ENCODE data around the gene BNC2. TPM values are rescaled to one million over a fixed set of nuclear protein-coding genes. Genes with fewer than 3 reads are reported as not detected.

Gene BNC2
- total RNA-seq, 2 experiments from 2014 or later, result not detected

- peaks cover 15% of the 10 kb centered on the region for H3K27me3 Mint-ChIP-seq
- TF ChIP-seq, protein P1, sequence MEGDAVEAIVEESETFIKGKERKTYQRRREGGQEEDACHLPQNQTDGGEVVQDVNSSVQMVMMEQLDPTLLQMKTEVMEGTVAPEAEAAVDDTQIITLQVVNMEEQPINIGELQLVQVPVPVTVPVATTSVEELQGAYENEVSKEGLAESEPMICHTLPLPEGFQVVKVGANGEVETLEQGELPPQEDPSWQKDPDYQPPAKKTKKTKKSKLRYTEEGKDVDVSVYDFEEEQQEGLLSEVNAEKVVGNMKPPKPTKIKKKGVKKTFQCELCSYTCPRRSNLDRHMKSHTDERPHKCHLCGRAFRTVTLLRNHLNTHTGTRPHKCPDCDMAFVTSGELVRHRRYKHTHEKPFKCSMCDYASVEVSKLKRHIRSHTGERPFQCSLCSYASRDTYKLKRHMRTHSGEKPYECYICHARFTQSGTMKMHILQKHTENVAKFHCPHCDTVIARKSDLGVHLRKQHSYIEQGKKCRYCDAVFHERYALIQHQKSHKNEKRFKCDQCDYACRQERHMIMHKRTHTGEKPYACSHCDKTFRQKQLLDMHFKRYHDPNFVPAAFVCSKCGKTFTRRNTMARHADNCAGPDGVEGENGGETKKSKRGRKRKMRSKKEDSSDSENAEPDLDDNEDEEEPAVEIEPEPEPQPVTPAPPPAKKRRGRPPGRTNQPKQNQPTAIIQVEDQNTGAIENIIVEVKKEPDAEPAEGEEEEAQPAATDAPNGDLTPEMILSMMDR (IDR thresholded peaks at IDR 0.05), result no peak
- H3K36me3 Mint-ChIP-seq (ENCODE audit: low read depth), result no peaks in the 10 kb centered on the region
- H3K4me1 Mint-ChIP-seq (ENCODE audit: low read depth), result no peaks in the 10 kb centered on the region
- intact Hi-C loops (cut with DNase I, micrococcal nuclease), result no loop called here
- no peak overlapping the region for H3K27ac ChIP-seq (ENCODE audit: low read depth in 1 of 2, low read length in 2 of 2)
- H3K4me3 ChIP-seq (ENCODE audit: low read length), result no peak overlapping the region
- peaks cover 0 to 36% of the 10 kb centered on the region in 2 experiments for H3K9me3 ChIP-seq (ENCODE audit: control insufficient read depth in 1 of 2, insufficient read depth in 1 of 2, low read length in 2 of 2)
- no peak overlapping the region for H3K27ac Mint-ChIP-seq
- DNase-seq (no peak), ATAC-seq (ENCODE audit: poor library complexity) (no peak)
- ChIA-PET POLR2A (no interaction called here), CTCF (no interaction called here)
- H3K36me3 ChIP-seq (ENCODE audit: insufficient read depth, low read length), result no peaks in the 10 kb centered on the region
- peaks cover 4 to 5% of the 10 kb centered on the region in 2 experiments for H3K27me3 ChIP-seq (ENCODE audit: control insufficient read depth in 1 of 2, insufficient read depth in 2 of 2, low read length in 2 of 2)
- H3K9me3 Mint-ChIP-seq, result peaks cover 5% of the 10 kb centered on the region
- H3K4me3 Mint-ChIP-seq, result no peak overlapping the region
- no peaks in the 10 kb centered on the region for H3K4me1 ChIP-seq (ENCODE audit: insufficient read depth, low read length)
Measured at GRCh38 chr9:16877256-16877655, 6.8 kb upstream of the BNC2 start.

- ChIA-PET POLR2A (no interaction called here), CTCF (no interaction called here)
- Mint-ChIP-seq H3K27ac (no peak overlapping the region), H3K27me3 (peaks cover 41% of the 10 kb centered on the region), H3K36me3 (ENCODE audit: low read depth) (no peaks in the 10 kb centered on the region), H3K9me3 (peaks cover 2% of the 10 kb centered on the region), H3K4me3 (no peak overlapping the region), H3K4me1 (ENCODE audit: low read depth) (peaks cover 5% of the 10 kb centered on the region)
- intact Hi-C loops (cut with DNase I, micrococcal nuclease), result no loop called here
- Histone ChIP-seq H3K27me3 (ENCODE audit: control insufficient read depth in 1 of 2, insufficient read depth in 2 of 2, low read length in 2 of 2) (peaks cover 17 to 30% of the 10 kb centered on the region in 2 experiments), H3K4me1 (ENCODE audit: insufficient read depth, low read length) (no peaks in the 10 kb centered on the region), H3K36me3 (ENCODE audit: insufficient read depth, low read length) (no peaks in the 10 kb centered on the region), H3K9me3 (ENCODE audit: control insufficient read depth in 1 of 2, insufficient read depth in 1 of 2, low read length in 2 of 2) (peaks cover 0 to 34% of the 10 kb centered on the region in 2 experiments), H3K27ac (ENCODE audit: low read depth in 1 of 2, low read length in 2 of 2) (no peak overlapping the region), H3K4me3 (ENCODE audit: low read length) (no peak overlapping the region)
- ATAC-seq (ENCODE audit: poor library complexity) (no peak), DNase-seq (no peak)
- TF ChIP-seq, protein P1 (IDR thresholded peaks at IDR 0.05), result no peak
Measured at GRCh38 chr9:16873126-16873802, 2.8 kb upstream of the BNC2 start.

GRCh38 chr9:16871336-16872151, 1.1 kb upstream of the BNC2 start:
- Histone ChIP-seq H3K27ac (ENCODE audit: low read depth in 1 of 2, low read length in 2 of 2) (no peak overlapping the region), H3K4me1 (ENCODE audit: insufficient read depth, low read length) (no peaks in the 10 kb centered on the region), H3K4me3 (ENCODE audit: low read length) (no peak overlapping the region), H3K27me3 (ENCODE audit: control insufficient read depth in 1 of 2, insufficient read depth in 2 of 2, low read length in 2 of 2) (peaks cover 17 to 30% of the 10 kb centered on the region in 2 experiments), H3K36me3 (ENCODE audit: insufficient read depth, low read length) (no peaks in the 10 kb centered on the region), H3K9me3 (ENCODE audit: control insufficient read depth in 1 of 2, insufficient read depth in 1 of 2, low read length in 2 of 2) (peaks cover 0 to 21% of the 10 kb centered on the region in 2 experiments)
- ChIA-PET CTCF (no interaction called here), POLR2A (interaction anchor here (0.6 kb wide), 1 partner anchor 91 kb away, joined by 3 read pairs; no protein-coding TSS in a partner anchor)
- no peak for ATAC-seq (ENCODE audit: poor library complexity)
- no peak overlapping the region for H3K4me3 Mint-ChIP-seq
- H3K36me3 Mint-ChIP-seq (ENCODE audit: low read depth), result no peaks in the 10 kb centered on the region
- no peak overlapping the region for H3K27ac Mint-ChIP-seq
- TF ChIP-seq, protein P1 (IDR thresholded peaks at IDR 0.05), result no peak
- no peaks in the 10 kb centered on the region for H3K9me3 Mint-ChIP-seq
- peak in 3 of 14 experiments; percentile 16 to 32 (median 32) for DNase-seq
- intact Hi-C loops (cut with DNase I, micrococcal nuclease), result no loop called here
- peaks cover 5% of the 10 kb centered on the region for H3K4me1 Mint-ChIP-seq (ENCODE audit: low read depth)
- H3K27me3 Mint-ChIP-seq, result peaks cover 49% of the 10 kb centered on the region
